ENCODE measurements around the gene LTA4H.

- TF ChIP-seq, protein P1, sequence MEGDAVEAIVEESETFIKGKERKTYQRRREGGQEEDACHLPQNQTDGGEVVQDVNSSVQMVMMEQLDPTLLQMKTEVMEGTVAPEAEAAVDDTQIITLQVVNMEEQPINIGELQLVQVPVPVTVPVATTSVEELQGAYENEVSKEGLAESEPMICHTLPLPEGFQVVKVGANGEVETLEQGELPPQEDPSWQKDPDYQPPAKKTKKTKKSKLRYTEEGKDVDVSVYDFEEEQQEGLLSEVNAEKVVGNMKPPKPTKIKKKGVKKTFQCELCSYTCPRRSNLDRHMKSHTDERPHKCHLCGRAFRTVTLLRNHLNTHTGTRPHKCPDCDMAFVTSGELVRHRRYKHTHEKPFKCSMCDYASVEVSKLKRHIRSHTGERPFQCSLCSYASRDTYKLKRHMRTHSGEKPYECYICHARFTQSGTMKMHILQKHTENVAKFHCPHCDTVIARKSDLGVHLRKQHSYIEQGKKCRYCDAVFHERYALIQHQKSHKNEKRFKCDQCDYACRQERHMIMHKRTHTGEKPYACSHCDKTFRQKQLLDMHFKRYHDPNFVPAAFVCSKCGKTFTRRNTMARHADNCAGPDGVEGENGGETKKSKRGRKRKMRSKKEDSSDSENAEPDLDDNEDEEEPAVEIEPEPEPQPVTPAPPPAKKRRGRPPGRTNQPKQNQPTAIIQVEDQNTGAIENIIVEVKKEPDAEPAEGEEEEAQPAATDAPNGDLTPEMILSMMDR (IDR thresholded peaks at IDR 0.05; ENCODE audit: poor library complexity): no peak
- TF ChIP-seq EZH2 (IDR thresholded peaks at IDR 0.05; ENCODE audit: borderline replicate concordance): no peak
Measured at GRCh38 chr12:96045566-96045965, 10.2 kb upstream of the LTA4H start.
